SK-N-SH treated with all-trans-retinoic acid at 6 μM for 48 hours (cell line): ENCODE measurements around the gene KRTAP10-1.

Source experiments
- ATAC-seq: fragments of 200-7000 bp; cut with Tn5 transposase; 3 replicates; pipeline ENCODE4 v1.9.1; 2020; ENCODE audit warnings: mild to moderate bottlenecking, moderate library complexity
- CREB5 ChIP-seq: fragments of 250-450 bp; sonication (Bioruptor Pico); IDR thresholded peaks from 2 replicates; pipeline ENCODE4 v1.5.1; 2020; ENCODE audit warnings: low read depth, mild to moderate bottlenecking, moderate library complexity
- CSDC2 ChIP-seq: fragments of 250-450 bp; sonication (Bioruptor Pico); IDR thresholded peaks from 2 replicates; pipeline ENCODE4 v1.5.0; 2020; ENCODE audit warnings: mild to moderate bottlenecking, moderate library complexity
- CSRNP3 ChIP-seq: fragments of 250-450 bp; sonication (Bioruptor Pico); IDR thresholded peaks from 2 replicates; pipeline ENCODE4 v1.5.1; 2021; ENCODE audit warnings: mild to moderate bottlenecking, moderate library complexity
- ESRRG ChIP-seq: fragments of 250-450 bp; sonication (Bioruptor Pico); IDR thresholded peaks from 2 replicates; pipeline ENCODE4 v1.6.1; 2021; ENCODE audit warnings: mild to moderate bottlenecking
- GLIS3 ChIP-seq: fragments of 250-450 bp; sonication (Bioruptor Pico); IDR thresholded peaks from 2 replicates; pipeline ENCODE4 v1.5.0; 2020; ENCODE audit warnings: mild to moderate bottlenecking, moderate library complexity
- ISL1 ChIP-seq: fragments of 250-450 bp; sonication (Bioruptor Pico); IDR thresholded peaks from 2 replicates; pipeline ENCODE4 v2.1.2; 2022; ENCODE audit warnings: mild to moderate bottlenecking, moderate library complexity
- OSR1 ChIP-seq: fragments of 250-450 bp; sonication (Bioruptor Pico); IDR thresholded peaks from 2 replicates; pipeline ENCODE4 v1.8.0; 2022; ENCODE audit warnings: moderate library complexity, mild to moderate bottlenecking, inconsistent platforms
- PATZ1 ChIP-seq: fragments of 250-450 bp; sonication (Bioruptor Pico); IDR thresholded peaks from 2 replicates; pipeline ENCODE4 v1.8.0; 2020; ENCODE audit warnings: mild to moderate bottlenecking, moderate library complexity, borderline replicate concordance
- POU6F1 ChIP-seq: fragments of 250-450 bp; sonication (Bioruptor Pico); IDR thresholded peaks from 2 replicates; pipeline ENCODE4 v1.8.0; 2021; ENCODE audit warnings: low read depth, mild to moderate bottlenecking, moderate library complexity, borderline replicate concordance
- PPARA ChIP-seq: fragments of 250-450 bp; sonication (Bioruptor Pico); IDR thresholded peaks from 2 replicates; pipeline ENCODE4 v1.5.0; 2020; ENCODE audit warnings: mild to moderate bottlenecking, borderline replicate concordance
- RARB ChIP-seq: fragments of 250-450 bp; sonication (Bioruptor Pico); IDR thresholded peaks from 2 replicates; pipeline ENCODE4 v1.8.0; 2021; ENCODE audit warnings: mild to moderate bottlenecking, moderate library complexity
- SNAI2 ChIP-seq: fragments of 250-450 bp; sonication (Bioruptor Pico); IDR thresholded peaks from 2 replicates; pipeline ENCODE4 v1.5.0; 2020; ENCODE audit warnings: mild to moderate bottlenecking, moderate library complexity
- TCF4 ChIP-seq: fragments of 250-450 bp; sonication (Bioruptor Pico); IDR thresholded peaks from 2 replicates; pipeline ENCODE4 v1.8.0; 2021; ENCODE audit warnings: mild to moderate bottlenecking, moderate library complexity, borderline replicate concordance
- TOX ChIP-seq: fragments of 250-450 bp; sonication (Bioruptor Pico); IDR thresholded peaks from 2 replicates; pipeline ENCODE4 v1.8.0; 2021; ENCODE audit warnings: mild to moderate bottlenecking, moderate library complexity, borderline replicate concordance
- TSHZ2 ChIP-seq: fragments of 250-450 bp; sonication (Bioruptor Pico); IDR thresholded peaks from 2 replicates; pipeline ENCODE4 v1.5.0; 2020; ENCODE audit warnings: mild to moderate bottlenecking, moderate library complexity
- ZFP3 ChIP-seq: fragments of 250-450 bp; sonication (Bioruptor Pico); IDR thresholded peaks from 2 replicates; pipeline ENCODE4 v1.5.0; 2020; ENCODE audit warnings: mild to moderate bottlenecking, moderate library complexity
- ZNF565 ChIP-seq: fragments of 450-650 bp; formaldehyde crosslinking; conservative IDR thresholded peaks from 2 replicates; pipeline ENCODE4 v1.5.0; 2020; ENCODE audit warnings: low read depth, mild to moderate bottlenecking, moderate library complexity
- ZNF8 ChIP-seq: fragments of 450-650 bp; formaldehyde crosslinking; IDR thresholded peaks from 2 replicates; pipeline ENCODE4 v1.5.0; 2020; ENCODE audit warnings: mild to moderate bottlenecking, moderate library complexity

The KRTAP10-1 gene

GRCh38 chr21:44517175-44517899 is 22.7 kb downstream of the KRTAP10-1 start:
- ATAC-seq = peak; percentile 99
- no peak for TF ChIP-seq TSHZ2 (CRISPR knock-in tag)
- no peak for TF ChIP-seq GLIS3
- TF ChIP-seq CREB5 (CRISPR knock-in tag) = no peak
- TF ChIP-seq RARB (CRISPR knock-in tag) = no peak
- no peak for TF ChIP-seq PPARA (CRISPR knock-in tag)
- TF ChIP-seq PATZ1 (CRISPR knock-in tag) = no peak
- no peak for TF ChIP-seq ISL1 (CRISPR knock-in tag)
- TF ChIP-seq ZNF565 = no peak
- TF ChIP-seq ZNF8 (CRISPR knock-in tag) = no peak
- no peak for TF ChIP-seq SNAI2 (CRISPR knock-in tag)
- no peak for TF ChIP-seq OSR1 (CRISPR knock-in tag)
- TF ChIP-seq CSDC2 (CRISPR knock-in tag) = no peak
- no peak for TF ChIP-seq POU6F1 (CRISPR knock-in tag)
- no peak for TF ChIP-seq TCF4 (CRISPR knock-in tag)

- TF ChIP-seq TOX (CRISPR knock-in tag) (no peak), ESRRG (CRISPR knock-in tag) (no peak), ZFP3 (CRISPR knock-in tag) (no peak), TSHZ2 (CRISPR knock-in tag) (no peak), ISL1 (CRISPR knock-in tag) (no peak), CSRNP3 (CRISPR knock-in tag) (no peak)
- no peak for ATAC-seq
These were observed 23.2 kb downstream of the KRTAP10-1 start for GRCh38 chr21:44516828-44517174.
